Endometrial microvascular endothelial cells (primary cell): ENCODE measurements around the gene LMBR1. TPM values are rescaled to one million over a fixed set of nuclear protein-coding genes. Genes with fewer than 3 reads are reported as not detected.
"Not testable (repeated sequence)": the region's sequence is repeated elsewhere in the genome, so short reads cannot be mapped to it uniquely, and the experiment has no call there.

Experiments
- in situ Hi-C: cut with HindIII; loops from 2 replicates; pipeline ENCODE4 v1.10.0; 2017; ENCODE audit warnings: low sequenced_read_pairs, low pct_unique_long_range_greater_than_20kb; ENCODE audit errors: inconsistent ontology term
- total RNA-seq: library from RNA; depleted of rRNA; stranded (reverse); fragments of >200 nt; gene quantifications from one replicate; pipeline ENCODE4 v1.2.3, GENCODE V29; 2015; ENCODE audit errors: inconsistent ontology term

LMBR1 gene
- total RNA-seq, 1 donor from 2014 or later = 88.1 TPM

- in situ Hi-C loops = no loop called here
These were observed 159.3 kb downstream of the LMBR1 start for GRCh38 chr7:156733638-156734037.

GRCh38 chr7:156732091-156732625 lies 160.8 kb downstream of the LMBR1 start:
- in situ Hi-C loops = no loop called here

GRCh38 chr7:156731651-156732050 lies 161.3 kb downstream of the LMBR1 start:
- in situ Hi-C loops = no loop called here

GRCh38 chr7:156725936-156726335 lies 167.0 kb downstream of the LMBR1 start:
- in situ Hi-C loops = no loop called here

- in situ Hi-C loops = no loop called here
These were observed 167.9 kb downstream of the LMBR1 start for GRCh38 chr7:156725073-156725472.

GRCh38 chr7:156722043-156722826 lies 170.7 kb downstream of the LMBR1 start:
- in situ Hi-C loops = no loop called here

- in situ Hi-C loops = no loop called here
These were observed 189.1 kb downstream of the LMBR1 start for GRCh38 chr7:156703773-156704482.

GRCh38 chr7:156703209-156703608 lies 189.8 kb downstream of the LMBR1 start:
- in situ Hi-C loops = no loop called here

- in situ Hi-C loops = no loop called here
These were observed 190.6 kb downstream of the LMBR1 start for GRCh38 chr7:156702399-156702798.

GRCh38 chr7:156701787-156702186 lies 191.2 kb downstream of the LMBR1 start:
- in situ Hi-C loops = not testable (repeated sequence)

- in situ Hi-C loops = not testable (repeated sequence)
These were observed 194.5 kb downstream of the LMBR1 start for GRCh38 chr7:156698512-156698911.

- in situ Hi-C loops = not testable (repeated sequence)
These were observed 195.7 kb downstream of the LMBR1 start for GRCh38 chr7:156697283-156697682.

GRCh38 chr7:156693627-156694026 lies 199.4 kb downstream of the LMBR1 start:
- in situ Hi-C loops = no loop called here

- in situ Hi-C loops = no loop called here
These were observed 200.1 kb downstream of the LMBR1 start for GRCh38 chr7:156692849-156693248.

- in situ Hi-C loops = no loop called here
These were observed 201.2 kb downstream of the LMBR1 start for GRCh38 chr7:156691764-156692163.

- in situ Hi-C loops = no loop called here
These were observed 208.3 kb downstream of the LMBR1 start for GRCh38 chr7:156684661-156685060.

GRCh38 chr7:156684251-156684650 lies 208.7 kb downstream of the LMBR1 start:
- in situ Hi-C loops = no loop called here

- in situ Hi-C loops = no loop called here
These were observed 210.1 kb downstream of the LMBR1 start for GRCh38 chr7:156682928-156683327.

- in situ Hi-C loops = no loop called here
These were observed 212.7 kb downstream of the LMBR1 start for GRCh38 chr7:156680281-156680680.
